SH-SY5Y (cell line): ENCODE data around the gene ZP1.

Source experiments
- GATA2 ChIP-seq: IDR thresholded peaks from 2 replicates; pipeline ENCODE4 v1.6.1; 2011; ENCODE audit warnings: mild to moderate bottlenecking, low read depth, low read length
- GATA3 ChIP-seq: IDR thresholded peaks from 2 replicates; pipeline ENCODE4 v1.6.1; 2011; ENCODE audit warnings: low read depth, mild to moderate bottlenecking, low read length, moderate library complexity

DNA sequence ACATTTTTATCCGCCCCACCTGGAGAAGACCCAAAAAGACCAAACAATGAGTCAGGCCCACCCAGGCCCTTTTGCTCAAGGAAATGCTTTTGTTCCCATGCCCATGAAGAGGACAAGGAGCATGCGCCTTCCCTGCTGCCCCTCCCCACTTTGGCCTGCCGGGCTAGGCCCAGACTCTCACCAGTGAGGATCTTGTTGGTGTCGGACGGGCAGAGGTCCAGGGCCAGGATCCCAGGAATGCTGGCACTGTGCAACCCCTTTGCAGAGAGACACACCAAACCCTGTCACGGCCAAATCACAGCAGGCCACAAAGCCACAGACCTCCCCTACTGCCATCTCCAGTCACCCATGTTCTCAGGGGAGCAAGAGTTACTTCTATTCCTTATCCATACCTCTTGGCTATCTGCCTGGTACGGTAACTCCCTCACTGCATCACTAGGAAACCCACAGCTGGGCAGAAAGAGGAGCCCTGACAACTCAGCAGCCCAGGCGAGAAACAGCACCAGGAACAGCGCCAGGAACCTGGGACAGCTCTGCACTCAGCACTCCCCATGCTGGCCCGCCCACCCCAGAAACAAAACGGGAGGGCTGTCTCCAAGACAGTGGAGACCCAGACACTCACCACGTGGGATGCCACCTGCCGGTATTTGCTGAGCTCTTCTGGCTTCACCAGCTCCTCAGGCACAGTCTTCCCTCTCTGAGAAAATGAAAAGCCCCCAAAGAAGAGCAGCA lies 33.5 kb downstream of the ZP1 start:
- TF ChIP-seq GATA2 (no peak), GATA3 (no peak)
